Forelimb muscle (tissue), 1 donor: ENCODE measurements around the gene LYPLAL1. TPM values are rescaled to one million over a fixed set of nuclear protein-coding genes. Genes with fewer than 3 reads are reported as not detected.
"Not testable (repeated sequence)": the region's sequence is repeated elsewhere in the genome, so short reads cannot be mapped to it uniquely, and the experiment has no call there.

ENCODE experiments used
- DNase-seq: peaks from one replicate; pipeline ENCODE4 v3.0.0-alpha.2; 2013; ENCODE audit warnings: low read depth
- polyA plus RNA-seq: library from polyadenylated mRNA; unstranded; fragments of 120-200 nt; gene quantifications from one replicate; pipeline ENCODE4 v1.2.1, GENCODE V29; 2013; ENCODE audit not compliant: insufficient read length

Gene LYPLAL1
- polyA plus RNA-seq, 1 donor, result 29.6 TPM

DNA sequence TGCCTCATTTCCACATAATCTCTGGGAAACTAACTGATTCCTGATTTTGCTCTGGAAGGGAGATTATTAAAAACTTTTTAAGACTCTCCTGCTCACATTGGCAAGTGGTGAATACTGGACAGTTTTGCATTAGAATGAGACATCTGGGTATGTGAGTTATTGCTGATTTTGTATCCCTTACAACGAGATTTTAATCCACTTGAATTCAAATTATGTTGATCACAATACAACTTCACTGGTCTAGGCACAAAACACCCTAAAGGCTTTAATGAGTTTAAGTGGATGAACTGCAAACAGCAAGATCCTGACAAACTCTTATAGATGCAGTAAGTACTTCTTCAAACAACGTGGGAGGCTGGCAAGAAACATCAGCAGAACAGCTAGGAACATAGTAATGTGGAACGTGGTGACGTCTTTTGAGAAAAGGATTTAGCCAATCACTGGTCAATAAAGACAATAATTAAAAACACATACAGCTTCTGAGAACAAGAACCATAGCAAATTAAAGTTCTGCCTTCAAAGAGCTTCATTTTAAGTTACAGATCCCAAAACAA is 10.2 kb upstream of the LYPLAL1 start:
- DNase-seq, result no peak

DNA sequence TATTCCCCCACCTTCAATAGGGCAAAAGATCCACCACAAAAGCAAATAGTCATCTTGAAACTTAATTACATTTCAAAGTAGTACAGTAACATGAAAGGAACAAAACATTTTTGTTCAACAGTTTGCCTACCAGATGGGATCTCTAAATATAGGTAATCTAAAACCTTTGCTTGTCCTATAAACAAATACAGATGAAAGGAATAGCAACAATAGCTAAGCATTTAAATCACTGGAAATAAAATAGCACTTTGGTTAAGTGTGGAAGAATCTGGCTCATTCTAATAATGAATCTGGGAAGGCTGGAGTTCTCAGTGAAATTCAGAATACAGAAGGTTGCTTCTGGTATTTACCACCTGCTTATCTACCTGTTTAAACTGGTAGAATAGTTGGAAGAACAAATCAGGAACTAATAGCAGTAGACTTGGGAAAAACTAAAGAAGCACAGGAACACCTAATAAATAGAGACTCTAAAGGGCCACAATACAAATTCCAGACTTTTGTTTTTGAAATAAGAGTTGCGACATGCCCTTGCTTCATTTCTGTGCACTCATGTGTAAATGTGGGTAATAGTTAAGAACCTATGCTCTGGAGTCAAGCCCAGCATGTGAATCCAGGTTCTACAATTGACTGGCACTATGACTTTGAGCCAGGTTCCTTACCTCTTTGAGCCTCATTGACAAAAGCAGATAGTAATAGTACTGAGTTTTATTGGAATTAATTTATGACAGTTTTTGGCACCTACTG is 2.3 kb upstream of the LYPLAL1 start:
- DNase-seq, result no peak

DNA sequence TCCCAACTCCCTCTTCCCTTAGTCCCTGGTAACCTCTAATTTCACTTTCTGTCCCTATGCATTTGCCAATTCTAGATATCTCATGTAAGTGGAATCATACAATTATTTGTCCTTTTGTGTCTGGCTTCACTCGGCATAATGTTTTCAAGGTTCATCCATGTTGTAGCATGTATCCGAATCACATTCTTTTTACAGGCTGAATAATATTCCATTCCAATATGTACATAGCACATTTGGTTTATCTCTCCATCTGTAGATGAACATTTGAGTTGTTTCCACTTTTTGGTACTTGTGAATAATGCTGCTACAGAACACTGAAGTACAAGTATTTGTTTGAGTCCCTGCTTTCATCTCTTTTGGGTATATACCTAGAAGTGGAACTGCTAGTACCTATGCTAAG is 857 bp upstream of the LYPLAL1 start:
- no peak for DNase-seq

DNA sequence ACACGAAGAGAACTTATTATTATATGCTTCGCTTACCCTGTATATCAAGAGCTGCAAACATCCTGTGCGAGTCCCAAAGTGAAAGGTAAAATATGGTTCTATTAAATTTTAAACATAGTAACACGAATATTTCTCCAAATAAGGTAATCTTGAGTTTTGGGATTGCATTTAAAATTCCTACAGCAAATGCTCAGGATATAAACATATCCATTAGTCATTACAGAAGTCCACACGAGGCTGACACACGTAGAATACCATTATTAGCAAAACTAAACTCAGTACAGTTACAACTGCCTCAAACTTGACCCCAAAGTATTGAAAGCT is 282 bp upstream of the LYPLAL1 start:
- DNase-seq, result no peak

DNA sequence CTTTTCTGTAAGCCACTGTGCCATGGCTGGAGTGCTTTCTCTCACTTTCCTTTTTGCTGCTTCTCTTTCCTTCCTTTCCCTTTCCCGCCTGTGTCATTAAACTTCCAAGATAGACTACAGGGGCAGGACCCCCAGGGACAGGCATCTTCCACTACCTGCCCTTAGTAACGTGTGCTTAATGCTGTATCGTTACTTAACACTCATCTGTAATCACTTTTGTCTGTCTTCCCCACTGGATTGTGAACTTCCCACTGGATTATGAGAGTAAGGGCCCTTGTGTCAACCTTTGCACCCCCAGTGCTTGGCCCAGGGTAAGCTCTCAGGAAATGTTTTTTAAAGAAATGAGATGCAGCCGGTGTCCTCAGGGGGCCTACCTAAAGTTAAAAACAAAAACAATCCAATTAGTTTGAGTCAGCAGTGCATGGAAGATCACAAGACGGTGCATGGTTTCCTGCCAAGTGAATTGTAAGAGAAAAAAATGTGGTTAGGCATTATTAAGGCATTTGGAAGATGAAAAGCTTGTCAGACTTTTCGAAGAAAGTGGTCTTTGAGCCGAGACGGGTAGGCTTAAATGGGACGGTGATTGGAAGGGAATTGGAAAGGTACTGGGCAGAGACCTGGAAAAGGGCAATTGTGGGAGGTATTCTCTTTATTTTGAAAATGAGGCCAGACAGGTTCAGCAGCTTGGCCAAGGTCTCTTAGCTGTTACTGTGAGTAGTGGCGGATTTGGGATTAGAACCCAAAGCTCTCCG is 958 bp downstream of the LYPLAL1 start:
- DNase-seq, result no peak

DNA sequence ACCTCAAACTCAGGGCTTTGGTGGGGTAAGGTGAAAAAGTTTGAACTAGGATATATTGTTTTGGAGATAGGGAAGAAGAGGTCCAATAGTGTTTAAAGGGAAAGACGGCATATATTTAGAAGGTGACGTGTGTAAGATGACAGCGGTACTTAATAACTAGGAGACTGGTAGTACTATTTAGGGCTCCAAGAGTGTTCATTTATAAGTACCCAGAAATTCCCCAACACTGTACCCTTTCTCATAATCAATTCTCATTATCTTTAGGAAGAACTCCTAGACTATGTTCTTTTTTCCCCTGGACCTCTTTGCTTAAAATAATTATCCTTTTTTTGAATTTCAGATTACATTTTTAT is 1.5 kb downstream of the LYPLAL1 start:
- no peak for DNase-seq

DNA sequence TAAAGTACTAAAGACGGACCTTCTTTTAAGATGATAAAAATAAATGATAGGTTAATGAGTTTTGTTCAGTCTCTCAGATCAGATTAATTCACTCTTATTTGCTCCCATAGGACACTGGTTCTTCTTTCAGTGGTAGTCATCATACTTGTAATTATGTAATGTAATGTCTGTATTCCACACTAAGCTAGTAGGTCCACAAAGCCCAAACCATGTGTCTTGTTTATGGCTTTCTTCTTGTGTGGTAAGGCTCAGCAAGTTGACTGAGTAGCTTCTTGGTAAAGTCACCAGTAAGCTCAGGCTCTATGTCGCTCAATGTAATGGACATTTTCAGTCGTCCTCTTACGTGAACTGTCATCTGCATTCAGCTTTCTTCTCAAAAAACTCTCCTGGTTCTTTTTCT is 2.5 kb downstream of the LYPLAL1 start:
- no peak for DNase-seq

DNA sequence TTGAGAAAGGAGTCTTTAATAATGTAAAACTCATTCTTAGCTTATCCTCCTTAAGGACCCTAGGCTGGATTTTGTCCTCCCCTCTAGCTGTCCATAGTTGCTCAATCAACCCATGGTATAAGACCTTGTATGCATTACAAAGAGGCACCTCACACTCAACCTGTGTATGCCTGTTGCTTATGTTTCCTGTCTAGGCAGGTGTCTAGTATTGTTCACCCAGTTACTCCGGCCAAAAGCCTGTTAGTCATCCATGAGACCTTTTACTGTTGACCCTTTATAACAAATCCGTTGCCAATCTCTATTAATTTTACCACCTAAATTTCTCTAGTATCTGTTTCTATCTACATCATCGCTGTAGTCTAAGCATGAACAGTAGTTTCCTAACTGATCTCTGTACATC is 3.7 kb downstream of the LYPLAL1 start:
- DNase-seq, result no peak

DNA sequence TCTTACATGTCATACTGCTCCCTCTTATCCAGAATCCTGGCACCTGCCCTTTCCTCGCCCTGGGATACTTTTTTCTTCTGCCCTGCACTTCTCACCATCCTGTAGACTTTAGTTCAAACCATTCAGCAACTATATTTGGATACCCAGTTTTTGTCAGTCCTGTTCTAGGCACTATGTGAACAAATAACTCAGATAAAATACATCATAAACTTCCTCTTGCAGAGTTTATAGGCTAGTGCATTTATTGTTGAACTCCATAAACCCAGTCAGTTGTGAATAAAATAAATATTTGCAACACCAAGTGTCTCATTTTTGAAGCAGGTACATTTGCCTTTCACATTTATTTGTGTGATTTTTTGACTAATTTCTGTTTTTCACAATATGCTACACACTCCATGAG is 4.3 kb downstream of the LYPLAL1 start:
- no peak for DNase-seq

DNA sequence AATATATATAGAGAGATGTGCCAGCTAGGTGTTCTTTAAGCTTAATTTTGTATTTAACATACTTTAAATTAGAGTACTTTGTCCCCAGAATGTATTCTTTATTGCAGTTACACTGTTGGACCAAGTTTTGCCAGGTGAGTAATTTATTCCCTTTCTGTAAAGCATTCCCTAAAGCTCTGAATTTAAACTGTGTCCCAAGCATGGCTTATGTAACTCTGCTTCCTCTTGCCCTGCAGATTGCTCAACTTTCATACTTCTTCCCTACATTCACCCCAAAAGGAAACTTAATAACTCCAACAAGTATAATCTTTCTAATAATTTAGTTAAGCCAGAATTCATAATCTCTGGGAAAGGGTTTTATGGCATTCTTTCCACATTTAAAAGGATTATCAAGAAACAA is 5.6 kb downstream of the LYPLAL1 start:
- DNase-seq, result no peak

DNA sequence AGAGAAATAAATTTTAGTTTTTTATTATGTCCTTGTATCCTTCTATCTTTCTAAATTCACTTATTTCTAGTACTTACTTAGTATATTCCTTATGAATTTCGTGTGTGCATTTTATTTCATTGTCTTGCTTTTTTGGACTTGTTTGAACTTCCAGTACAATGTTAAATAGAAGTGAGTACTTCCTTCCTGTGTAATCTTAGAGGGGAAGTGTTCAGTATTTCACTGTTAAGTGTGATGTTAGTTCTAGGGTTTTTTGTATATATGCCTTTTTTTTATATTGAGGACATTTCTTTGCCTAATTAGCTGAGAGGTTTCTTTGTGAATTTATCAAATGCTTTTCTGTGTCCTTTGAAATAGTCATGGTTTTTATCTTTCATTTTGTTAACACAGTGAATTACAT is 10.7 kb downstream of the LYPLAL1 start:
- no peak for DNase-seq

DNA sequence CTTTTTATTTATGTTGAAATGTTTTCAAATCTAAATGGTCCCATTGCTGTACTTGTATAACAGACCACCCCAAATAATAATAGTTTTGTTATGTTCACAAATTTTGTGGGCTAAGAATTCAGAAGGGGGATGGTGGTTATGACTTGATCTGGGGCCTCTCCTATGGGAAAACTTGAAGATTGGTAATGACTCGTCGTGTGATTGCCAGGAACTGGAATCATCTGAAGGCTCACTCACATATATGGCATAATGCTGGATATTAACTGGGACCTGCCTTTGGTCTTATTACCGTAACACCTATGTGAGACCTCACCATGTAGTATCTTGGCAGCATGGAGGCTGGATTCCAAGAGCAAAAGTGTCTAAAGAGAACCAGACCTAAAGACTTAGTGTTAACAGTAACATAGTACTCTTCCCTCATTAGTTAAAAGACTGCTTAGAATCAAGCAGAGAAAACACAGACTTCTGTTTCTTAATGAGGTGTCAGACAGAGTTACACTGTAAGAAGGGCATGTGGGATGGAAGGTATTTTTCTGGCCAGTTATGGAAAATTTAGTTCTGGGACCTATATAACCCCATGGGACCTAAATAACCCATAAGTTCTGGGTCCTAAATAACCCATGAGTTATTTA is 11.9 kb downstream of the LYPLAL1 start:
- DNase-seq, result no peak

DNA sequence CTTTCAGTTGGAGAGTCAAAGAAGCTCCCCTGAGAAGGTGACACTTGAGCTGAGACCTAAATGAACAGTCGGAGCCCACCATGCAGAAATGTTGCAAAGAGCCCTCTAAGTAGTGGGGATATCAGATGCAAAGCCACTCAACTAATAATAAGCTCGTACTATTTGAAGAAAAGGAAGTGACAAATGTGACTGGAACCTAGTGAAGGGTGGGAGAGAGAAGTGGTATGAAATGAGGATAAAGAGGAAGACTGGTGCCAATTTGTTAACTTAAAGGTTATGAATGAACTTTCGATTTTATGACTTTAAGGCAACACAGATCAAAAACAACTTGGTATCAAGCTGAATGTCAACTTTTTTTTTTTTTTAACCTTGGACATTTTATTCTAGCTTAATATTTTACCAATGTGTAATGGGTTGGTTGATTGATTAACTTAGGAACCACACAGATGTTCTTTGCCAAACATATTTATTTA is 14.7 kb downstream of the LYPLAL1 start:
- no peak for DNase-seq

DNA sequence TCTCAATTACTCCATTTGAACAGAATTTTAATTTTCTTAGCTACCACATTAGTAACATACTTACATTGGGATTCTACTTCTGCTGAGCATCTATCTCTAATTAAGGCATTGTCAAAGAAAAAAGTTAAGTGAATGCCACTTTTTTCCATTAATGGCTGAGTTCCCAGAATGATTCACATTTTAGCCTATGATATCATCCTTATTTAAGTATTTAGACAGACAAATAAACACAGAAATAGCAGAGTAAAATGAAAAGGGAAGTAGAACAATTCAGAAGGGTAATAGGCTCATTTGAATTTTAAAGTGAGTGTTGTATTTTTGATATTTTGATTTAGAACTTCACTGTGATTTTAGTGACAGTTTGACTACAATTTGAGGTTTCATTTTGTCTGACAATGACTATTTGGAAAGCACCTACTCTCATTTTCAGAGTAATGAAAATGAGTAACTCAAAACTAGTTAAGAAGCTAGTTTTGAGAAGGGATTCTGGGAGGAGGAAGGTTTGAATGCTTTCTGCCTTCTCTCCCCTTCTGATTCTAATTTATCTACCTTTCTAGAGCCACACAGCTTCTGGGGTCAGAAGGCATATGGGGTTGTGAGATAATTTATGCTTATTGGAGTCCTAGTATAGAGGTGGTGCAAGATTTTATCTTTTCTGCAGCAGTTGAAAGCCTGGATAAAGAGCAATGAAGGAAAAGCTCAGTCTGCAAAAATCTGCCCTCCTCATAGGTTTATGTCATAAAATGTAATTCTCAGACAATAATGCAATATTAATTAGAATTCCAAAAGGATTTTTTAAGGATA is 15.5 kb downstream of the LYPLAL1 start:
- peak; percentile 68 for DNase-seq

DNA sequence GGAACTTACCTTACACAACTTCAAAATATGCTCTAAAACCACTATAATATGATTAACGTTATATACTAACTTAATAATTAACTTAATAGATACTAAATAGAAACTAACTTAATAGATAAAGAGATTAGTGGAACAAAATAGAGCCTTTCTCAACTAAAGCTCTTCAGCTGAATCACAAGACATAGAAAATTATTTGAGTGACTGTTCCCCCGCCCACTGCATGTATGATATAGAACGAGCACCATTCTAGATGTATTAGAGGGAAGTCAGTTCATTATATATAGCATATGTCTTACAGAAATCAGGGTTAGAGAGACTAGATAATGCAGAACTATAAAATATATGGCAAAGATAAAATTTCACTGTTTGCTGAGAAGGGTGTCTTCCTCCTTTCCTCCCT is 16.3 kb downstream of the LYPLAL1 start:
- no peak for DNase-seq

DNA sequence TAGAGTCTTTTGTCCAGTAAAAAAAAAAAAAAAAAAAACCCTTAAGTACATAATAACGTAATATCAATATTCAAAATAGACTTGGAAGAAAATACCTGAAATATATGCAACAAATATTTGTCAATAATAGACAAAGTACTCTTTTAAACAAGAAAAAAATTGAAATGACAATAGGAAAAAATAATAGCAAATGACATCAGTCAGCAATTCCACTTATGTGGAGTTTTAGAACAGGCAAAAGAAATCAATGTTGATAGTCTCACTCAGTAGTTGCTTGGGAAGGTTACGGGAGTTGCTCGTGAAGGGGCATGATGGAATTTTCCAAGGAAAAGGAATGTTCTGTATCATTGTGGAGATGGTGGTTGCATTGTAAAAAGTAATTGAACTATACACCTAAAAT is 16.9 kb downstream of the LYPLAL1 start:
- no peak for DNase-seq

DNA sequence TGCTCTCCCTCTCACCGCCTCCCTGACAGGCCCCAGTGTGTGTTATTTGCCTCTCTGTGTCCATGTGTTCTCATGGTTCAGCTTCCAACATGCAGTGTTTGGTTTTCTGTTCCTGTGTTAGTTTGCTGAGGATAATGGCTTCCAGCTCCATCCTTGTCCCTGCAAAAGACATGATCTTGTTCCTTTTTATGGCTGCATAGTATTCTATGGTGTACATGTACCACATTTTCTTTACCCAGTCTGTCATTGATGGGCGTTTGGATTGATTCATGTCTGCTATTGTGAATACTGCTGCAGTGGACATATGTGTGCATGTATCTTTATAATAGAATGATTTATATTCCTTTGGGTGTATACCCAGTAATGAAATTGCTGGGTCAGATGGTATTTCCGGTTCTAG is 22.2 kb downstream of the LYPLAL1 start:
- DNase-seq, result not testable (repeated sequence)

DNA sequence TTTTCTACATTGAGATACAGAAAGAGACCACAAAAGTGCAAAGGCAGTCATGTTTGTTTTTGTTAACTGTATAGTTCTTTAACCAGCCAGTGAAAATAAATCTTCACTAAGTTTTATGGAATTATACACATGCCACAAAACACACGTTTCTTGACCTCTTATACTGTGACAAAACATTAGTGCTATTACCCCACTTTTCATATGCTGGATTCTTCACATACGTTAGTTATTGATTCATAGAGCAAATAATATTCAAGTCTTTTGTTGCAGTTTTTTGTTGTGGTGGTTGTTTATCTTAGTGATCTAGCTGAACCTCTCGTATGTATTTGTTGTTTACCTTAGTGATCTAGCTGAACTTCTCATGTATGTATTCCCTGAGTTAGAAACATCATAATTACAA is 28.0 kb downstream of the LYPLAL1 start:
- DNase-seq, result no peak

DNA sequence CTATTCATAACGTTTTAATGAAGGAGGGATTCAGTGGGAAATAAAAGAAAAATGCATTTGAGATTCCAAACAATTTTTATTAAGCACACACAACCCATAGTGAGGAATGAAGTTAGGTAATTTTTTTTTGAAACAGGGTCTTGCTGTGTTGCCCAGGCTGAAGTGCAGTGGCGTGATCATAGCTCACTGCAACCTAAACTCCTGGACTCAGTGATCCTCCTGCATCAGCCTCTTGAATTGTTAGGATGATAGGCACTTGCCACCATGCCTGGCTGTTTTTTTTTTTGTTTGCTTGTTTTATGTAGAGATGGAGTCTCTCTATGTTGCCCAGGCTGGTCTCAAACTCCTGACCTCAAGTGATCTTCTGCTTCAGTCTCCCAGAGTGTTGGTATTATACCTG is 28.9 kb downstream of the LYPLAL1 start:
- no peak for DNase-seq

DNA sequence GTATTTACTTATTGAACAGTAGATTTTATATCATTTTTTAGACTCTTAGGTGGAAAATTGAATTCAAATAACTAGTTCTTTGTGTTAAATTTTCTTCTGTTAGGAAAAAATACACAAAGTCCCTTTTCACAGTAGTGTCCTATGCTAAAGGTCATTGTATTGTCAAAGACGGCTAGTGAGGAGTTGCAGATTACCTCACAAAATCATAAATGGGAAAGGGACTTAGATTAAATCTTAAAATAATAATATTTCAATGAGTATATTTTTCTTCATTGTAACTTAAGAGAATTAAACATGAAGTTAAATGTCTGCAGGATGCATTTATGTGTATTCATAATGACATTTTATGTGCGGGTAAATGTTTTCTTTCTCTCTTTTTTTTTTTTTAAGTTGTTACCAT is 32.7 kb downstream of the LYPLAL1 start:
- DNase-seq, result no peak

DNA sequence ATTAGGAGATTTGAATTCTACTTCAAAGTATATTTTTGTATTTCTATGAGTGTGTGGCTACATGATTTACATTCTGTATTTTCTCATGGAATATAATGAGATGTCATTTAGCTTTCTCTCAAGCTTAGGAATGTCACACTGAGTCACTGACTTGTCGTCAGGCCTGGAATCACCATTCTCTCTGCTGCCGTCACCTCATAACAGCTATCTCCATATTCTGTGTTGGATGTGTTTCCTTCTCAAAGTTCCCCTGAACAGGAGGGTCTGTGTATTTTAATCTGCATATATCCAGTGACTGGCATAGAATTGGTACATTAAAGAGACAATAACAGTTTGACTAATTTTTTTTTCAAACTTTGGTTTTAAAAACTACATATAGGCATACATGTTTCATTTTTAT is 35.9 kb downstream of the LYPLAL1 start:
- no peak for DNase-seq

DNA sequence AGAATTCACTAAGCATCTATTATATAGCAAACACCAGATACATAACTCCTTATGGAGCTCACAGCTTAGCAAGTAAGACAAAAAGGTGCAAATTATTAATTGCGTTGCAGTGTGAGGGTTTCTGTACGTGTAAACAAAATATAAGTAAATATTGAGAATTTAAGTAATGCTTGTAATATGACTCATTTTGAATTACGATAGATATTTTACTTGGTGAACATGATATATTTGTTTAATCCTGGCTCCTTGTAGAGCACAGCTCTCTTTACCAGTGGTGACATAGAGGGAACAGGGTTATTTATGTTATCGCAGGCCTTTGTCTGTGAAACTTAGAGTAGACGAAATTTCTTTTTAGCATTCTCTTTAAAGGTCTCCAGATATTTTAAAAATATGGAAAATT is 36.4 kb downstream of the LYPLAL1 start:
- no peak for DNase-seq
